Caco-2 (cell line): ENCODE measurements around the gene FAM13A. TPM values are rescaled to one million over a fixed set of nuclear protein-coding genes. Genes with fewer than 3 reads are reported as not detected.
"Not testable (repeated sequence)": the region's sequence is repeated elsewhere in the genome, so short reads cannot be mapped to it uniquely, and the experiment has no call there.

Experiments used
- BruUV-seq: library from RNA; stranded (reverse); fragments of 400-500 nt; replicated peaks from 2 replicates; lab custom pipeline; 2021; lab: Mats Ljungman, UMichigan
- CTCF ChIA-PET: fragments of 300-600 bp; sonication (Branson Sonifier 250); formaldehyde crosslinking; loops from one replicate; lab custom pipeline; 2022; ENCODE audit warnings: antibody characterized with exemption; lab: Charles Lee
- POLR2A ChIA-PET: fragments of 300-600 bp; sonication (Branson Sonifier 250); formaldehyde crosslinking; loops from one replicate; lab custom pipeline; 2022; ENCODE audit warnings: antibody characterized with exemption; lab: Charles Lee
- DNase-seq, 2 experiments: peaks; one replicate each; pipeline versions ENCODE4 v3.0.0 to v3.0.0-alpha.2; 2020 to 2022
- H3K27me3 ChIP-seq: replicated peaks from 2 replicates; pipeline ENCODE4 v1.6.0; 2011; ENCODE audit warnings: low read length; ENCODE audit not compliant: control insufficient read depth, insufficient read depth
- H3K36me3 ChIP-seq: 2 replicates; pipeline ENCODE4 v1.5.1; 2011; ENCODE audit warnings: low read length; ENCODE audit not compliant: control insufficient read depth, insufficient read depth
- H3K4me1 ChIP-seq: fragments of 250-450 bp; sonication (Bioruptor Pico); 2 replicates; pipeline ENCODE4 v1.5.1; 2020; ENCODE audit warnings: mild to moderate bottlenecking
- H3K4me3 ChIP-seq: 2 replicates; pipeline ENCODE4 v1.5.1; 2011; ENCODE audit warnings: low read depth, mild to moderate bottlenecking, control low read depth, low read length
- H3K9me3 ChIP-seq: fragments of 250-450 bp; sonication (Bioruptor Pico); 2 replicates; pipeline ENCODE4 v1.5.1; 2020; ENCODE audit warnings: mild to moderate bottlenecking, moderate library complexity
- H3K27ac Mint-ChIP-seq: one replicate; pipeline ENCODE4 v1.8.0; 2022; ENCODE audit warnings: mixed read lengths; ENCODE audit not compliant: unreplicated experiment
- H3K27me3 Mint-ChIP-seq: one replicate; pipeline ENCODE4 v1.8.0; 2022; ENCODE audit warnings: mixed read lengths; ENCODE audit not compliant: insufficient read depth, unreplicated experiment
- H3K36me3 Mint-ChIP-seq: one replicate; pipeline ENCODE4 v1.8.0; 2022; ENCODE audit warnings: mild to moderate bottlenecking, mixed read lengths; ENCODE audit not compliant: insufficient read depth, unreplicated experiment
- H3K4me1 Mint-ChIP-seq: one replicate; pipeline ENCODE4 v1.8.0; 2022; ENCODE audit warnings: low read depth, mixed read lengths; ENCODE audit not compliant: unreplicated experiment
- H3K4me3 Mint-ChIP-seq: one replicate; pipeline ENCODE4 v1.8.0; 2022; ENCODE audit warnings: mild to moderate bottlenecking, moderate library complexity, mixed read lengths; ENCODE audit not compliant: unreplicated experiment
- H3K9me3 Mint-ChIP-seq: one replicate; pipeline ENCODE4 v1.8.0; 2022; ENCODE audit warnings: mixed read lengths; ENCODE audit not compliant: unreplicated experiment
- CTCF ChIP-seq, 2 experiments: fragments of 200-600 bp in 1 of 2; IDR thresholded peaks; 1 replicate in 1 of 2; 2 replicates in 1 of 2; pipeline versions ENCODE4 v1.5.1 to v1.8.0; 2011 to 2022; ENCODE audit warnings: antibody characterized with exemption in 1 of 2, control low read depth in 1 of 2, inconsistent platforms in 1 of 2, low read depth in 1 of 2, low read length in 1 of 2, mild to moderate bottlenecking in 1 of 2, moderate library complexity in 1 of 2; ENCODE audit not compliant: insufficient read depth in 1 of 2, severe bottlenecking in 1 of 2, unreplicated experiment in 1 of 2
- intact Hi-C: fragments of 100-400 bp; cut with micrococcal nuclease; formaldehyde crosslinking; loops from one replicate; pipeline ENCODE4 v1.10.0; 2022; ENCODE audit not compliant: unreplicated experiment
- total RNA-seq: library from RNA; stranded (reverse); gene quantifications from 2 replicates; pipeline ENCODE4 v1.2.3, GENCODE V29; 2022

FAM13A gene
- total RNA-seq, 1 experiment from 2014 or later, result 11.0 TPM

- POLR2A ChIA-PET, result no interaction called here
- TF ChIP-seq CTCF (IDR thresholded peaks at IDR 0.05; ENCODE audit: insufficient read depth in 1 of 2, low read depth in 1 of 2, low read length in 1 of 2, severe bottlenecking in 1 of 2, unreplicated experiment in 1 of 2), result no peak
- H3K9me3 ChIP-seq, result no peaks in the 10 kb centered on the region
- intact Hi-C loops, result no loop called here
- H3K36me3 ChIP-seq, result no peaks in the 10 kb centered on the region
- no TSS peak for BruUV-seq
- H3K4me1 ChIP-seq, result no peaks in the 10 kb centered on the region
- Mint-ChIP-seq H3K36me3 (no peaks in the 10 kb centered on the region), H3K27me3 (no peaks in the 10 kb centered on the region), H3K4me3 (no peak overlapping the region), H3K27ac (no peak overlapping the region), H3K9me3 (no peaks in the 10 kb centered on the region), H3K4me1 (no peaks in the 10 kb centered on the region)
- no peak for DNase-seq
- CTCF ChIA-PET, result no interaction called here
- no peaks in the 10 kb centered on the region for H3K27me3 ChIP-seq
- H3K4me3 ChIP-seq, result no peak overlapping the region
These were observed 202.5 kb downstream of the FAM13A start for GRCh38 chr4:88854481-88854880.

GRCh38 chr4:88853583-88853982 is 203.4 kb downstream of the FAM13A start:
- H3K27me3 Mint-ChIP-seq, BruUV-seq, DNase-seq, H3K27me3 ChIP-seq, H3K9me3 ChIP-seq, H3K9me3 Mint-ChIP-seq, intact Hi-C loops, H3K4me3 ChIP-seq, H3K36me3 Mint-ChIP-seq, H3K4me1 ChIP-seq, CTCF ChIA-PET, H3K4me3 Mint-ChIP-seq, H3K4me1 Mint-ChIP-seq, H3K27ac Mint-ChIP-seq, H3K36me3 ChIP-seq, POLR2A ChIA-PET: not testable (repeated sequence)

GRCh38 chr4:88846206-88846790 is 210.7 kb downstream of the FAM13A start:
- ChIA-PET CTCF (interaction anchor here (0.6 kb wide), 1 partner anchor 275 kb away, joined by 4 read pairs; no protein-coding TSS in a partner anchor), POLR2A (no interaction called here)
- no TSS peak for BruUV-seq
- H3K4me1 ChIP-seq, result no peaks in the 10 kb centered on the region
- no peaks in the 10 kb centered on the region for H3K36me3 ChIP-seq
- no peaks in the 10 kb centered on the region for H3K27me3 ChIP-seq
- H3K4me3 ChIP-seq, result no peak overlapping the region
- no peaks in the 10 kb centered on the region for H3K9me3 Mint-ChIP-seq
- no peaks in the 10 kb centered on the region for H3K4me1 Mint-ChIP-seq
- H3K36me3 Mint-ChIP-seq, result no peaks in the 10 kb centered on the region
- TF ChIP-seq CTCF (IDR thresholded peaks at IDR 0.05; ENCODE audit: insufficient read depth in 1 of 2, low read depth in 1 of 2, low read length in 1 of 2, severe bottlenecking in 1 of 2, unreplicated experiment in 1 of 2), result no peak
- no peak overlapping the region for H3K27ac Mint-ChIP-seq
- no peak for DNase-seq
- intact Hi-C loops, result no loop called here
- no peak overlapping the region for H3K4me3 Mint-ChIP-seq
- H3K9me3 ChIP-seq, result no peaks in the 10 kb centered on the region
- no peaks in the 10 kb centered on the region for H3K27me3 Mint-ChIP-seq
